Fibroblast of villous mesenchyme (primary cell): ENCODE measurements around the gene NAPSA. TPM values are rescaled to one million over a fixed set of nuclear protein-coding genes. Genes with fewer than 3 reads are reported as not detected.

Experiments used
- DNase-seq: peaks from one replicate; pipeline ENCODE4 v3.0.0-alpha.2; 2010; ENCODE audit warnings: low read depth
- H3K4me3 ChIP-seq: 2 replicates; pipeline ENCODE4 v1.5.1; 2011; ENCODE audit warnings: low read depth, mild to moderate bottlenecking, low read length
- CTCF ChIP-seq: IDR thresholded peaks from 2 replicates; pipeline ENCODE4 v1.5.1; 2012; ENCODE audit warnings: low read depth, mild to moderate bottlenecking, low read length; ENCODE audit not compliant: insufficient read depth
- total RNA-seq: library from RNA; depleted of rRNA; stranded (reverse); fragments of >200 nt; gene quantifications from 2 replicates; pipeline ENCODE4 v1.2.3, GENCODE V29; 2012

Gene NAPSA
- total RNA-seq, 1 donor = under 0.01 TPM

DNA sequence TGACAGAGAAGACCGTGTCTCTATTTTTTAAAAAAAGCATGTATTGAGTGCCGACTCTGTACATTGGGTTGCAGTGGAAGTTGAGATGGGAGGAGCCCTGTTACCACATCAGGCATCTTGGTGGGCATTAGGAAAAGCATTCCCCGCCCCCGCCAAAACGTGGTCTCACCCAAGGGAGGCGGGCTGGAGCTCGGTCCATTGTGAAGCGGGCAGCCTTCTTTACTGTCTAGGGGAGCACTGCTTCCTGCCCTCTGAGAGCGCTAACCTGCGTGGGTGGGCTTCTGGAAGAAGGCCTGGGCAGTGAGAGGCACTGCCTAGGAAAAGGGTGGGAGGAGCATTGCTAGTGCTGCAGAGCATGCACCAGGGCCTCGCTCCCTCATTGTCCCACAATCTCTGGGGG is 14.7 kb upstream of the NAPSA start:
- DNase-seq = no peak
- no peak for TF ChIP-seq CTCF
- no peak overlapping the region for H3K4me3 ChIP-seq

GRCh38 chr19:50379602-50380001 is 14.2 kb upstream of the NAPSA start:
- no peak for DNase-seq
- no peak for TF ChIP-seq CTCF
- no peak overlapping the region for H3K4me3 ChIP-seq

GRCh38 chr19:50378863-50379236 is 13.4 kb upstream of the NAPSA start:
- no peak for DNase-seq
- no peak overlapping the region for H3K4me3 ChIP-seq
- no peak for TF ChIP-seq CTCF

GRCh38 chr19:50378169-50378862 is 12.9 kb upstream of the NAPSA start:
- no peak for DNase-seq
- no peak for TF ChIP-seq CTCF
- H3K4me3 ChIP-seq = no peak overlapping the region

- no peak for TF ChIP-seq CTCF
Observed at GRCh38 chr19:50377517-50377916, 12.1 kb upstream of the NAPSA start.

GRCh38 chr19:50377051-50377461 is 11.6 kb upstream of the NAPSA start:
- no peak for DNase-seq
- no peak for TF ChIP-seq CTCF
- peak overlapping the region; percentile 33 for H3K4me3 ChIP-seq

More at GRCh38 chr19:50377517-50377916, 12.1 kb upstream of the NAPSA start:
- no peak for DNase-seq
- no peak overlapping the region for H3K4me3 ChIP-seq
